HCT116 (cell line): ENCODE results near the gene PTPN4.

Experiments
- ATF3 ChIP-seq: IDR thresholded peaks from 2 replicates; pipeline ENCODE4 v1.6.1; 2012
- CEBPB ChIP-seq: IDR thresholded peaks from 2 replicates; pipeline ENCODE4 v1.6.1; 2012; ENCODE audit warnings: low read depth
- CTCF ChIP-seq, 3 experiments: fragments of 200-600 bp in 1 of 3; sonication (generic) in 1 of 3; IDR thresholded peaks in 2 of 3; conservative IDR thresholded peaks in 1 of 3; 2 replicates each; pipeline ENCODE4 v1.5.1; 2012 to 2017; ENCODE audit warnings: low read depth in 2 of 3, low read length in 2 of 3, antibody characterized with exemption in 1 of 3, borderline replicate concordance in 1 of 3, control low read depth in 1 of 3, mild to moderate bottlenecking in 1 of 3, mixed read lengths in 1 of 3, mixed run types in 1 of 3, moderate library complexity in 1 of 3; ENCODE audit not compliant: insufficient read depth in 1 of 3
- EGR1 ChIP-seq: IDR thresholded peaks from 2 replicates; pipeline ENCODE4 v1.6.1; 2012; ENCODE audit warnings: low read depth
- ELF1 ChIP-seq: IDR thresholded peaks from 2 replicates; pipeline ENCODE4 v1.6.1; 2012; ENCODE audit warnings: low read depth, borderline replicate concordance
- EZH2 ChIP-seq: fragments of 200-600 bp; sonication (generic); IDR thresholded peaks from 2 replicates; pipeline ENCODE4 v1.6.1; 2017; ENCODE audit warnings: antibody characterized with exemption, mixed run types
- FOSL1 ChIP-seq: IDR thresholded peaks from 2 replicates; pipeline ENCODE4 v1.6.1; 2012; ENCODE audit warnings: low read depth
- MAX ChIP-seq: IDR thresholded peaks from 2 replicates; pipeline ENCODE4 v1.6.1; 2012
- POLR2A ChIP-seq: IDR thresholded peaks from 2 replicates; pipeline ENCODE4 v1.7.0; 2011; ENCODE audit warnings: borderline replicate concordance; ENCODE audit not compliant: insufficient read depth, insufficient read length; ENCODE audit errors: extremely low read depth
- POLR2AphosphoS5 ChIP-seq: IDR thresholded peaks from 2 replicates; pipeline ENCODE4 v1.6.1; 2011; ENCODE audit warnings: mild to moderate bottlenecking, low read depth, low read length, moderate library complexity
- RAD21 ChIP-seq: IDR thresholded peaks from 2 replicates; pipeline ENCODE4 v1.6.1; 2012; ENCODE audit warnings: low read depth, mild to moderate bottlenecking
- SRF ChIP-seq: IDR thresholded peaks from 2 replicates; pipeline ENCODE4 v1.6.1; 2012; ENCODE audit warnings: low read depth
- ZBTB33 ChIP-seq: IDR thresholded peaks from 2 replicates; pipeline ENCODE4 v1.6.1; 2011; ENCODE audit warnings: mild to moderate bottlenecking, low read length, moderate library complexity; ENCODE audit not compliant: insufficient replicate concordance; ENCODE audit errors: extremely low read depth
- ZFX ChIP-seq: fragments of 450-650 bp; IDR thresholded peaks from 2 replicates; pipeline ENCODE4 v1.6.1; 2017

- TF ChIP-seq POLR2A (no peak), CTCF (IDR thresholded peaks at IDR 0.05 in 2 of 3, conservative IDR thresholded peaks at IDR 0.05 in 1 of 3; ENCODE audit: borderline replicate concordance in 1 of 3, insufficient read depth in 1 of 3, low read depth in 2 of 3, low read length in 2 of 3) (no peak), POLR2AphosphoS5 (no peak), FOSL1 (no peak), EZH2 (no peak), MAX (no peak), CEBPB (no peak), ATF3 (no peak), ELF1 (no peak), ZBTB33 (no peak), SRF (no peak), EGR1 (no peak), RAD21 (no peak), ZFX (no peak)
Observed at GRCh38 chr2:119941388-119941787, 181.7 kb downstream of the PTPN4 start.
